OCI-LY1 (cell line): ENCODE data around the gene TRIO.

Source experiments
- EZH2 ChIP-seq: fragments of 200-600 bp; sonication (generic), shearing (Covaris generic); IDR thresholded peaks from 2 replicates; pipeline ENCODE4 v1.8.0; 2017; ENCODE audit warnings: borderline replicate concordance, mixed run types, mild to moderate bottlenecking, antibody characterized with exemption, low read length, moderate library complexity, mixed read lengths
- TF ChIP-seq, protein P1 (sequence below): fragments of 200-600 bp; sonication (generic), shearing (Covaris generic); IDR thresholded peaks from 2 replicates; pipeline ENCODE4 v1.5.1; 2017; ENCODE audit warnings: mild to moderate bottlenecking, antibody characterized with exemption, low read length, moderate library complexity, mixed read lengths

GRCh38 chr5:14145435-14146334 is 2.5 kb downstream of the TRIO start:
- TF ChIP-seq EZH2, result no peak
- TF ChIP-seq, protein P1, sequence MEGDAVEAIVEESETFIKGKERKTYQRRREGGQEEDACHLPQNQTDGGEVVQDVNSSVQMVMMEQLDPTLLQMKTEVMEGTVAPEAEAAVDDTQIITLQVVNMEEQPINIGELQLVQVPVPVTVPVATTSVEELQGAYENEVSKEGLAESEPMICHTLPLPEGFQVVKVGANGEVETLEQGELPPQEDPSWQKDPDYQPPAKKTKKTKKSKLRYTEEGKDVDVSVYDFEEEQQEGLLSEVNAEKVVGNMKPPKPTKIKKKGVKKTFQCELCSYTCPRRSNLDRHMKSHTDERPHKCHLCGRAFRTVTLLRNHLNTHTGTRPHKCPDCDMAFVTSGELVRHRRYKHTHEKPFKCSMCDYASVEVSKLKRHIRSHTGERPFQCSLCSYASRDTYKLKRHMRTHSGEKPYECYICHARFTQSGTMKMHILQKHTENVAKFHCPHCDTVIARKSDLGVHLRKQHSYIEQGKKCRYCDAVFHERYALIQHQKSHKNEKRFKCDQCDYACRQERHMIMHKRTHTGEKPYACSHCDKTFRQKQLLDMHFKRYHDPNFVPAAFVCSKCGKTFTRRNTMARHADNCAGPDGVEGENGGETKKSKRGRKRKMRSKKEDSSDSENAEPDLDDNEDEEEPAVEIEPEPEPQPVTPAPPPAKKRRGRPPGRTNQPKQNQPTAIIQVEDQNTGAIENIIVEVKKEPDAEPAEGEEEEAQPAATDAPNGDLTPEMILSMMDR, result no peak
